ENCODE measurements around the gene RAI14.

GRCh38 chr5:34692786-34693185 lies 36.7 kb downstream of the RAI14 start:
- TF ChIP-seq CTCF (IDR thresholded peaks at IDR 0.05; ENCODE audit: low read depth, low read length) (no peak), EZH2phosphoT487 (IDR thresholded peaks at IDR 0.05; ENCODE audit: low read depth) (no peak)

Data from OCI-LY3 (cell line).